CD4-positive, alpha-beta T cell treated with Interleukin-6 at 100 ng/mL for 8 hours (primary cell): ENCODE results near the gene ANK2.

Source experiments
- DNase-seq: peaks from one replicate; pipeline ENCODE4 v3.0.0-alpha.2; 2020; ENCODE audit warnings: mixed read lengths, low spot score

Gene ANK2

DNA sequence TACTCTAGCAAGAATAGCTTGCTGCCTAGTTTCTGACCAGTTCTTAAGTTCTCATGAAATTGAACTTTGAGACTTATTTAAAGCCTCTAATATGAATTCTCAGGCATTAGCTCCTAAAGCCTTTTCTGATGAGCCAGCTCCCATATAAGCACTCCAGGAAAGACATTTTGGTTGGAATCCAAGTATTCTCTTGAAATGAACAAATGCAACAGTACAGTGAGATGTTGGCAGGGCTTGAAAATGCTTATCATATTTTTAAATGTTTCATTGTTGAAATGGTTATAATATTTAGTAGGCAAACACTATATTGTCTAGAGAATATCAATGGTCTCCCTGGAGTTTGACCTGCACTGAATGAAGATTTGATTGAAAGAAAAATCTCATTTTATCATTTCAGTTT, 240.3 kb downstream of the ANK2 start:
- DNase-seq, result no peak

DNA sequence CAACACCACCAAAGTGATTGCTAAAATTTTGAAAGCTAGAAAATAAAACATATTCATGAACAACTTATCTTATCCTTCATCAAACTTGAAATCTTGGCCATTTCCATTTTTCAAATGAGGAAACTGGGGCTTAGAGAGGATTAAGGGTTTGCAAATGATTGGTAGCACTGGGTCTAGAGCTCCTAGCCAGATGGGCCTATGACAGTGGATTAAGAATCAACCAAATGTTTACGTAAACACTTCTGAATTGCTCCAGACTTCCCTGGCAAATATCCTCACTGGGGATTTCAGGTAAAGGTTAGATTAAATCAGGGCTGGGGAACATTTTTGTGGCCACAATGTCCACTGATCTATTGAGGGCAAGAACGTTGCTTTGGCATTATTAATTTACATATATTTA, 241.2 kb downstream of the ANK2 start:
- no peak for DNase-seq

GRCh38 chr4:113292371-113293042, 243.1 kb downstream of the ANK2 start:
- DNase-seq, result no peak

- no peak for DNase-seq
Observed at GRCh38 chr4:113293043-113293560, 243.6 kb downstream of the ANK2 start.

GRCh38 chr4:113293674-113294073, 244.2 kb downstream of the ANK2 start:
- DNase-seq, result no peak

- no peak for DNase-seq
Observed at GRCh38 chr4:113294908-113295307, 245.5 kb downstream of the ANK2 start.

GRCh38 chr4:113300471-113300928, 251.0 kb downstream of the ANK2 start:
- no peak for DNase-seq

- no peak for DNase-seq
Observed at GRCh38 chr4:113302051-113302450, 252.6 kb downstream of the ANK2 start.

GRCh38 chr4:113303315-113303714, 253.9 kb downstream of the ANK2 start:
- DNase-seq, result no peak

- DNase-seq, result no peak
Observed at GRCh38 chr4:113311047-113311446, 261.6 kb downstream of the ANK2 start.

- DNase-seq, result no peak
Observed at GRCh38 chr4:113312529-113312928, 263.1 kb downstream of the ANK2 start.

DNA sequence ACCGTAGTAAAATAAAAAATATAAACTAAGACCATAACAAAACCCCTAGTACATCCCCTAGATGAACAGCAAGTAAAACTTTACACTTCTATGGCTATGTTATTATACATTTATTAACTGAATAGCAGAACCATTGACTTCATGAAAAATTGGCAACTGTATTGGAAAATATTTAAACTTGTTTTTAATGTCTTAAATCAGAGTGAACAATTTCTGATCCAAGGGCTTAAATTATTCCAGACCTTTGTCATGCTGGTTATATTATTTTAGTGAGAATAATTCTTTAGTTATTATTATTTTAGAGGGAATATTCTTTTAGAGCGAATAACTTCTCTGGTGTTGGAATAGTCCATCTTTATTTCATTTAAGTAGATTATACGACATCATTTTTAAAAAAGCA, 265.0 kb downstream of the ANK2 start:
- DNase-seq, result no peak

DNA sequence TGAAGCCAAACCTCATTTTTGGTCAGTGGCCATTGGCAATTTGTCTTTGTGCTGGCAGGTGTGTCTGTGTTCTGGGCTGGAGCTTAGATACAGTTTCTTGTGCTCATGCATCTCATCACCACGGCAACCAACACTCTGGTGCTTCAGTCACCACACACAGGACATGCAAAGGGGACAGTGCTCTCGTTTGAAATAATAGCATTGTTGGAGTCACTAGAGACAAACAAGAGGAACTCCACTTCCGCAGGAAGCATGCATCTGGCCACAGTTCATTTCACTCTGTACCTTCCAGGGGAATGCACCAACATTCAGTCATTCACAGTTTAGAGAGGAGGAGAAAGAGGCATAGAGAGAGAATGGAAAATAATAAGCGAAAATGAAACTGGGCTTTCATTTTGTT, 267.4 kb downstream of the ANK2 start:
- peak; percentile 1 for DNase-seq

- DNase-seq, result no peak
Observed at GRCh38 chr4:113317523-113317922, 268.1 kb downstream of the ANK2 start.

- no peak for DNase-seq
Observed at GRCh38 chr4:113322736-113323135, 273.3 kb downstream of the ANK2 start.

GRCh38 chr4:113325876-113326615, 276.6 kb downstream of the ANK2 start:
- no peak for DNase-seq

DNA sequence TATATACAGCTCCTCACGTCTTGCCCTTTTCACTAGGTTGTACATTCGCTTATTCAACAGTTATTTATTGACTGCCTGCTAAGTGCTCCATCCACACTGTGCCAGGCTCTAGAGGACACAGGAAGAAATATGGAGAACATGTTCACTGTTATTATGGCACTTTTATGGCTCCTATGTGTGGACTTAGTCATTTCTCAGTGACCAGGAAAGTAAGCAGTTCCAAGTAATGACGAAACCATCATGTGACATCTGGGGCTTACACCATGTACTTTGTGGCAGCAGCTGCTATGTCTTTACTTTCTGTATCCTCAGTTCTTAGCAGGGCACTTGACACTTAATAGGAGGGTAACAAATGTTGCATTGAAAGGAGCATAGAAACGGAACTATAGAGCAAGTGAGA, 278.0 kb downstream of the ANK2 start:
- DNase-seq, result no peak

DNA sequence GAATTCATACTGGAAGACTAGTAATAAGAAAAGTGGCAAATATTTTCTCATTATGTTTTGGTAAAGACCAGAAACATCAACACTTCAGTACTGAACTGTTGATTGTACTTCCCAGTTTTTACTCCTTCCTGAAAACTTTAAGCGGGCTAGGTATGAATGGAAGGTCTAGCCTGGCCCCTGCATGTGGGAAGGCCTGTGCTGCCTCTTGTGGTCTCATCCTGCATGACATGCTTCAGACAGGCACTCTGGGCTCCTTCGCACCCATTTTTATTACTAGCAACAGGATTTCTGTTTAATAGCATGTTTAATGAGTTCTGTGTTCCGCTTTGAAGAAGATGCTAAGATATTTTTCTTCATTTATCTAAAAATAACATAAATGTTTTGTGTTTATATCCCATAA, 279.1 kb downstream of the ANK2 start:
- DNase-seq, result no peak

DNA sequence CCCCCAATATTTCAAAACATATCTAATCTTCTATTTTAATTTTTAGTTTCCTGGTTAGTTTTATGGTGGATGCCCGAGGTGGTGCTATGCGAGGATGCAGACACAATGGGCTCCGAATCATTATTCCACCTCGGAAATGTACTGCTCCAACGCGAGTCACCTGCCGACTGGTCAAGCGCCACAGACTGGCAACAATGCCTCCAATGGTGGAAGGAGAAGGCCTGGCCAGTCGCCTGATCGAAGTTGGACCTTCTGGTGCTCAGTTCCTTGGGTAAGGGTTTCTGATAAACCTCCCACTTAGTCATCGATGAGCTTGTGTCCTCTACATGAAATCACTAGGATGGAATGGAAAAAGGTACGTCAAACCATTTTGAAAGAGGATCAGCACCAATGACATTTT, 280.7 kb downstream of the ANK2 start:
- DNase-seq, result no peak

GRCh38 chr4:113331811-113332210, 282.4 kb downstream of the ANK2 start:
- DNase-seq, result no peak

GRCh38 chr4:113332701-113333100, 283.2 kb downstream of the ANK2 start:
- no peak for DNase-seq

DNA sequence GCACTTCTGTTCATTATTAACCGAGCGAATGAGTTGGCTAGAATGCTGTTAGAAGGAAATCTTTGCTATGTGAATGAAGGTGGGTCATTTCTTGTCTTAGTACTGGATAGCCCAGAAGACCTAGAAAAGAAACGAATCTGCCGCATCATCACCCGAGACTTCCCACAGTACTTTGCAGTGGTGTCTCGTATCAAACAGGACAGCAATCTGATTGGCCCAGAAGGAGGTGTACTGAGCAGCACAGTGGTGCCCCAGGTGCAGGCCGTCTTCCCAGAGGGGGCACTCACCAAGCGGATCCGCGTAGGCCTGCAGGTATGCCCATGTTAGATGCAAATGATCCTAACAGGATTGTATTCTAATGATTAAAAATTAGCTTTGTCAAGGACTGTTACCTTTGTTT, 286.3 kb downstream of the ANK2 start:
- no peak for DNase-seq

DNA sequence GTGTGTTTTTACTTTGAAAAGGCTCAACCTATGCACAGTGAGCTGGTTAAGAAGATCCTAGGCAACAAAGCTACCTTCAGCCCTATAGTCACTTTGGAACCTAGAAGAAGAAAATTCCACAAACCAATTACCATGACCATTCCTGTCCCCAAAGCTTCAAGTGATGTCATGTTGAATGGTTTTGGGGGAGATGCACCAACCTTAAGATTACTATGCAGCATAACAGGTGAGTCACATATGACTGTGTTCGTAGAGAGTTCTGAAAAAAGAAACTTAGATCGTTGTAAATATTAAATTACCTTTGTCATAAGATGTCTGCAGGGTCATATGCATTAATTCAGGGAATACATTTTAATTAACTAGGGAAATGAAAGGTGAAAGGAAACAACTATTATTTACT, 287.1 kb downstream of the ANK2 start:
- DNase-seq, result no peak

DNA sequence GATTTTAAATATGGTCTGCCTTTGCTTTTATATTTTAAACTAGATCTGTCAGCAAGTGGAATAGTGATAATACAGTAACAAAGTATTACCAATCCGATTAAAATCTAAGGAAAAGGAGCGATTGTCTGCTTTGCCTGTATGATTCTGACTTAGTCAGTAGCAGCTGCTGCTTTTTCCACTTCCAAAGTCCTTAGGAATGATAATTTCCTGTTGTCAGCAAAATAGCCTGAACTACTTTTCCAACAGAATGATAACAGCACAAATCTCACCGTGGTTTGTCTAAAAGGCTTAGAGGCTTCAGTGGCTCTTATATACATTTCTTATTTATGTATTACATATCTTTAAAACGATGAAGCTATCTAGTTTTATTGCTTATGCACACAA, 290.0 kb downstream of the ANK2 start:
- no peak for DNase-seq
